NCI-H1694 (cell line): ENCODE results near the gene PARD3.
"Not testable (repeated sequence)": the region's sequence is repeated elsewhere in the genome, so short reads cannot be mapped to it uniquely, and the experiment has no call there.

ENCODE experiments used
- DNase-seq: peaks from one replicate; lab custom pipeline; 2025; lab: John Stamatoyannopoulos, UW

Gene PARD3

GRCh38 chr10:34648919-34649318, 166.2 kb downstream of the PARD3 start:
- no peak for DNase-seq

GRCh38 chr10:34647875-34648865, 166.9 kb downstream of the PARD3 start:
- no peak for DNase-seq

GRCh38 chr10:34647160-34647559, 167.9 kb downstream of the PARD3 start:
- no peak for DNase-seq

GRCh38 chr10:34646331-34646730, 168.8 kb downstream of the PARD3 start:
- DNase-seq: no peak

GRCh38 chr10:34644815-34645214, 170.3 kb downstream of the PARD3 start:
- not testable (repeated sequence) for DNase-seq

GRCh38 chr10:34644224-34644623, 170.9 kb downstream of the PARD3 start:
- no peak for DNase-seq

GRCh38 chr10:34643620-34644019, 171.5 kb downstream of the PARD3 start:
- DNase-seq: no peak

GRCh38 chr10:34641913-34642558, 173.1 kb downstream of the PARD3 start:
- DNase-seq: no peak

GRCh38 chr10:34641147-34641912, 173.8 kb downstream of the PARD3 start:
- no peak for DNase-seq

GRCh38 chr10:34638406-34639054, 176.6 kb downstream of the PARD3 start:
- DNase-seq: peak; percentile 44

- DNase-seq: peak; percentile 25
Measured at GRCh38 chr10:34637418-34637911, 177.6 kb downstream of the PARD3 start.

- no peak for DNase-seq
Measured at GRCh38 chr10:34635111-34635510, 180.0 kb downstream of the PARD3 start.

GRCh38 chr10:34633374-34633773, 181.7 kb downstream of the PARD3 start:
- no peak for DNase-seq

- DNase-seq: no peak
Measured at GRCh38 chr10:34629084-34629483, 186.0 kb downstream of the PARD3 start.

- no peak for DNase-seq
Measured at GRCh38 chr10:34628174-34628796, 186.8 kb downstream of the PARD3 start.

GRCh38 chr10:34627741-34628140, 187.4 kb downstream of the PARD3 start:
- no peak for DNase-seq

GRCh38 chr10:34627331-34627730, 187.8 kb downstream of the PARD3 start:
- DNase-seq: no peak

GRCh38 chr10:34626158-34626880, 188.8 kb downstream of the PARD3 start:
- no peak for DNase-seq

- DNase-seq: no peak
Measured at GRCh38 chr10:34624323-34625153, 190.6 kb downstream of the PARD3 start.

GRCh38 chr10:34622945-34623344, 192.2 kb downstream of the PARD3 start:
- no peak for DNase-seq
